Measurements from ENCODE around the gene ATP10A.

Gene ATP10A

GRCh38 chr15:25713736-25714537 lies 149.2 kb downstream of the ATP10A start:
- no peak for DNase-seq

DNA sequence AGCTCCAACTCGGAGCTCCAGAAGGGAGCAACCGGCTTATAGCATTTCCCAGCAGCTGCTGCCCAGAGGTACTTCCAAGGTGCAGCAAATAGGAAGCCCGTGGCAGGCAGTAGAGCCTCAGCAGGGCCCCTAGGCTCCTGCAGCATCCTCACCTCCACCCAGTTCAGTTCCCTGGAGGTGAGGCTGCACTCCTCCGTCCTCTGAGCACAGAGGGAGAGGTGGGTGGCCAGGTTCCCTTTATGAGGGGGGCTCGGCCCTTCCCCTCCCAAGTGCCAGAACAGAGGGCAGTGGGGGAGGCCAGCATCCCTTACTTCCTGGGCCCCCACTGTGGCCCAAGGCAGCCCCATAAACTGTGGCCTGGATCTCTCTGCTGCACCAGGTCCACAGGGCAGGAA lies 150.2 kb downstream of the ATP10A start:
- DNase-seq = no peak

DNA sequence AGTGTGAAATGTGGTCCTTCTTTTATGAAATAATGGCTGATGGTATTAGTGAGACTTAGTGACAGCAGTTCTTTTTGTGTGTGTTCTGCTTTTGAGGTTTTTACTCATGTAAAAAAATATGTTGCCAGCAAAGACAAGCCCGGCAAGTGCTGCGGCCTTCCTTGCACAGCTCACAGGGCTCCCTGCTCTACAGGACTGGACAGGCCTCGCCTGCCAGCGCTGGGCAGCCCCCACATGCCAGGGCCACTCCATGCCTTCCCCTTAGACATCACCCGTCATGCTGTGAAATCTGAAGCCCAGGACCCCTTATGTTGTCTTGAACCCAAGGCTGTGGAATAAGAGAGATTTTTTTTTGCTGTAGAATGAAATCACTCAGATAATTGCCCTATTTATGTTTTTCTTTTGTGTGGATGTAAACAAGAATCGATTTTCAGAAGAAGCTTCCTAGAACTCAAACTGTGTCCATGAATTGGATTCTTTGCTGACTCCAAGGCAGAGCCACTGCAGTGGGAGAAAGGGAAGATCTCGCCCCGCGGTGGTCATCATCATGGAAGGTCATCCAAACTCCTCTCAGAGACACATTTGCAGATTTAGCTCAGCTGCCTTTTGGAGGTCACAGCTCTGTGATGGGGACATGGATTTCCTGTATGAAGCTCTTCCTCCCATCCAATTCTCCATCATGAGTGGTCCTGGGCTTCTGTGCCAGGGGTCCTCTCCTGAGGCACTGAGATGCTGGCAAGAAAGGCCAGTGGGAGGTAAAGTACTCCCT lies 150.8 kb downstream of the ATP10A start:
- no peak for DNase-seq

- DNase-seq = no peak
These were observed 151.4 kb downstream of the ATP10A start for GRCh38 chr15:25711691-25712090.

- DNase-seq = no peak
These were observed 152.0 kb downstream of the ATP10A start for GRCh38 chr15:25711164-25711563.

DNA sequence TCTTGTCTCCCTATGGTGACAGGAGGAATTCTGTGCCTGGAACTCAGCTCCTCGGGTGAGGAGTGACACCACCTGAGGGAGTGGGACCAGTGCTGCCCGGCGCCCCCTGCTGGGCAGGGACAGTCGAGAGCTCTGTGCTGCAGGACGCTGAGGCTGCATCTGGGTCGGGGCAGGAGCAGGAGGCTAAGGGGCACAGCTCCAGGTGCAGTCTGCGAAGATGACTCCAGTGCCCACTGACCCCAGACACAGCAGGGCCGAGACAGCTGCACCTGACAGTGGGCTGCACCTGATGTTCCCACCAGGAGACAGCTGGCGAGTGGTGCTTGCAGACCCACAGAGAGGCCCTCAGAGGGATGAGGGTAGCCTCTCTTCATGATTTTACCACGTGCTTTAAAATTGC lies 152.9 kb downstream of the ATP10A start:
- no peak for DNase-seq

GRCh38 chr15:25709437-25710159 lies 153.5 kb downstream of the ATP10A start:
- DNase-seq = no peak

DNA sequence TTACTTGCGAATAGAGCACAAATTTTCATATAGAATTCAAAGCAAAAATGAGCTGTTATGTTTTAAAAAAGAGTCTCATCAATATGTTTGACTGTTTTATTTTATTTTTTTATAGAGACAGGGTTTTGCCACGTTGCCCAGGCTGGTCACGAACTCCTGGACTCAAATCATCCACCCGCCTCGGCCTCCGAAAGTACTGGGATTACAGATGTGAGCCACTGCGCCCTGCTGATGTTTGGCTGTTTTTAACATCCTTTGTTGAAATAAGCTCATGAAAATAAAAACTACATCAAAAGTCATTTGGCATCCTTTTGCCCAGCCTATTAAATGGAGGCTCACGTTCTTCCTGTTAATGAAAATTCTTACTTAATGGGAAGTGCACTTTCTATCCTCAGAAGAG lies 154.7 kb downstream of the ATP10A start:
- no peak for DNase-seq

DNA sequence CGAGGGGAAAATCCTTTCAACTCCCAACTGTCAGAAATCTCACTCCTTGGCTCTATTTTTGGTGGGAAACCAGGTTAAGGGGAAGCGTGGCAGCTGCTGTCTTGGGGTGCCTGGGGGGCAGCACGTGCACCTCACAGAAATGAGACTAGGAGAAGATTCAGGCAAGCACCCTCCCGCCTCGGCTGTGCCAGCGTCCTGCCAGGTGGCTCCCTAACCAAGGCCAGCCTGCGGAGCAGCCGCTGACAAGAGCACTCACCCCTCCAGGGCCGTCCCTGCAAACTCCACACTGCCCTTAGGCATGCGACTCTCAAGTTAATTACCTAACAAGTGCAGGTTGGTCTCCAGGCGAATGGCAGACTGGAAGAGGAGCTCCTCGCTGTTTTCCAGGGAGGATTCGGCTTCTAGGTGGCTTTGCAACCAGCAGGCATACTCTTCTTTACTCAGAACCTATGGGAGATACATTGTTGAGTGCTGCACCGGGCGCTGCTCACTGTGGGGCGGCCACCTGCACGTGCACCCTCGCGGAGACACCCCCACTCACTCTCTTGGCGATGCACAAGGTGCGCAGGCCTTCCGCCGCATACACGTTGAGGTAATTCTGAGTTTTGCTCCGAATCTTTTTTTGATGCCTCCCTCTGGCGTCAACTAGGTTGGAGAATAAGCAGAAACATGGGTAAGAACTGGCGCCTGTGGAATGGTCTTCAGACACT lies 155.3 kb downstream of the ATP10A start:
- DNase-seq = no peak

- no peak for DNase-seq
These were observed 156.8 kb downstream of the ATP10A start for GRCh38 chr15:25706176-25706955.

DNA sequence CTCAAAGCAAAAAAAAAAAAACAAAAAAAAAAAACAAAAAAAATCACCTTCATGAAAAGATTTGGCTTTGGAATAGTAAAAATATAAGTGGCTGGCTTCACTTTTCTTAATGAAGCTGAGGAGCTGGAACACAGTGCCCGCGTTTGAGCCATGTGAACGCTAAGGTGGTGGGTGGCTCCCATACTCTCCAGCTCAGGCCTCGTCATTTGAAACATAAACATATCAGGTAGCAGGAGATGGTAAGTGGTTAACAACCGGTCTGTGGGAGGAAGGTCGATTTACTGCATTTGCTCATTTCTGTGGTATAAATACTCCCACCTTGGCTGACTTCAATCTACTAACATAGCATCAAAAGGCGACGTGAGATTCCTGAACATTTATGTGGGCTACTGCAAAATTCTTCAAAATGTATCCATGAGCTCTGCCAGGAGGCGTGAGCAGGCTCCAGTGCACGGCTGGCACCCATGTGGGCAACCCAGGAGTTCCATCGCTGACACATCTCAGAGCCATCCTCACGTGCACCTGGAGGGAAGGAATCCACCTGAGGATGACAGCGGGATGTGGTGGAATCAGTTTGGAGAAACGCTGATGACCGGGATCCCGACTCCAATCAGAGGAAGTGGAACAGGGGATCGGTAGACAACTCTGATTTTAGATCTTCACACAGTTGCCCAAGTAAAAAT lies 157.6 kb downstream of the ATP10A start:
- DNase-seq = no peak

DNA sequence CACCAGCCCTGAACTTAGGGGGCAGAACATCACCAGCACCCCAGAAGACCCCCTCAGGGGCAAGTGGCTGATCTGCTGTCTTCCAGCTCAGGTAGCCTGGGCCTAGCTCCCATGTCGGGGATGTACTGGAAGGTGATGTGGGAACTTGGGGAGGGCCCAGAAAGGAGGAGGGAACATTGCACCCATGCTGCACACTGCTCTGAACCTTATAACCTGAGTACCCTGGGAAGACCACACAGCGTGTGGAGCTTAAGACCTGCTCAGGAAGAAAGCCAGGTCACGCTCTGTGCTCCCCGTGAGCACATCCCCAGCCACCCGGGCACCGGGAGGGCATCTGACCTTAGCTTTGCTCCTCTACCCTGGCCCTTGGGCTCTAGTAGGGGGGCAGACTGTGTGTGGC lies 159.4 kb downstream of the ATP10A start:
- no peak for DNase-seq

- DNase-seq = no peak
These were observed 161.2 kb downstream of the ATP10A start for GRCh38 chr15:25701721-25702465.

DNA sequence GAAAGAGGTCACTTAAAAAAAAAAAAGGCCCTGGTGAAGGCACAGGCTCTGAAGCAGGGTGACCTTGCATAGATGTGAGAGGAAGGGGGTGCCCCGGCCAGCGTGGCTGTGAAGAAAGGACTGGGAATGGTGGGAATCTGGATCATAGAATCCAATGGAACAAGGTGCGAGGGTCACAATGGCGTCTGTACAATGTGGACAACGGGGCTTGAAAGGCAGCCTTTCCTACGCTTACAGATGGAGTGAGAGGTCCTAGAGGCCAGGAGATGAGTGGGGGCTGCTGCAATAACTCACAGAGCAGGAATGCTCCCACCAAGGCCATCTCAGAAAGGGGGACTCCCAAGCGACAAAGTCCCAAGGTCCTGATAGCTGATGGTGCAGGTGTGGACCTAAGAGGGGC lies 162.2 kb downstream of the ATP10A start:
- no peak for DNase-seq

GRCh38 chr15:25697586-25697985 lies 165.5 kb downstream of the ATP10A start:
- DNase-seq = no peak

GRCh38 chr15:25695875-25696760 lies 167.0 kb downstream of the ATP10A start:
- DNase-seq = no peak

- DNase-seq = no peak
These were observed 168.3 kb downstream of the ATP10A start for GRCh38 chr15:25694823-25695312.

DNA sequence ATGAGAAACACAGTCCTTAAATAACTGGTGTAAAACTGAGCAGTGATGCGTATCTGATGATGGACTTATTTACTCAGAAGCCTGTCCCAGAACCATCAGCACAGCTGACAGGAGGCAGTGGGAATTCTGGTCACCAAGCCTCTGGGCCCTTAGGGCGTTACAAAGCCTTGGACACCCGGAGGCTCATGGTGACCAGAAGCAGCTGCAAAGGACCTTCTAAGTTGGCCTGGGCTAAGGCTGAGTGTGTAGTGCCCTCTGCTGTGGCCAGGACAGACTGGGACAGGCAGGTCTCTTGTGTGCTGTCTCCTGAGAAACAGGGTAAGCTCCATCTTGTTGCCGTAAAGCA lies 168.9 kb downstream of the ATP10A start:
- DNase-seq = no peak
